ENCODE measurements around the gene TOB2. TPM values are rescaled to one million over a fixed set of nuclear protein-coding genes. Genes with fewer than 3 reads are reported as not detected.

The TOB2 gene
- total and polyA plus RNA-seq, 4 donors = 9.8 to 17.1 (median 12.3) TPM

DNA sequence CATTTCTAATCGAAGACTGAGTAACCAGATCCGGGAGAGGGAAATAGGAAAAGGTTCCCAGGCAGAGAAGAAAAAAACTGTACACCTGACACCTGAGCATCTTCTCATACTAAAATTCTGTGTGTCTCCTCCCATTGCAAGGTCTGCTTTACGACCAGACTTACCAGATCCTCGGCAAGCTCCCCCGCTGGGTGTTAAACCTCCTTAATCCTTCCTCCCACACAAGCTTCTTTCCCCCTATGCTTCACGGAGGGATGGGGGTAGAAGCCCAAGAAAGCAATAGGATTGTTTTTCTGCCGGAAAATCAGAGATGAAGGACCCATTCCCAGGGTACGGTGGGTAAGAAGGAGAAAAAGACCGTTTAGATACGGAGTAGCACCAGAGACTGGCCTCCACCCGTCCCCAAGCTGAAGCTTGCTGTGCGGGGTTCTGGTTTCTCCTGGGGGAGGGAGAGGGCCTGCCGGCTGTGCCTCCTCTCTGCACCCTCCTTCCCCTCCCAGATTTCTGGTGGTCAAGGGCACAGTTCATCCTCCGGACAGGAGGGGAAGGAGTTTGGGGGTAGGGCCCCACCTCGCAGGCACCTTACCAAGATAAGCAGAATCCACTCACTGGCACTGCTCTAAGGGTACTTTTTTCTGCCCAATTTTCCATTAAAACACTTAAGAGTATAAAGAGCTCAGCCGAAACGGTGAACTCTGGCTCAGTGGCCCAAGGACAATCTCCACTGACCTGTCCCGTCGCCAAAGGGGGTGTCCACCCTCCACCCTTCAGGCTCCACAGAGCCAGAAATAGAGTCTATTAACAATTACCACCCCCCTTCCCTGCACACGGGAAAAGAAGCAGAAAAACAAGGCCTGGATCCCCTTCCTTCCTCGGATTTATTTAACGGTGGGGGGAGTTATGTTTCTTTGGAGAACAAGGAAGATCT lies 1.2 kb downstream of the TOB2 start:
- WGBS = under 1% methylated on average over 22 of the region's 22 CpGs
- H3K4me1 ChIP-seq (ENCODE audit: control insufficient read depth in 4 of 4, insufficient read depth in 4 of 4, low read length in 3 of 4) = peaks cover 6 to 32% (median 27%) of the 10 kb centered on the region in 4 donors
- DNase-seq (ENCODE audit: low spot score) = peak; percentile 51

DNA sequence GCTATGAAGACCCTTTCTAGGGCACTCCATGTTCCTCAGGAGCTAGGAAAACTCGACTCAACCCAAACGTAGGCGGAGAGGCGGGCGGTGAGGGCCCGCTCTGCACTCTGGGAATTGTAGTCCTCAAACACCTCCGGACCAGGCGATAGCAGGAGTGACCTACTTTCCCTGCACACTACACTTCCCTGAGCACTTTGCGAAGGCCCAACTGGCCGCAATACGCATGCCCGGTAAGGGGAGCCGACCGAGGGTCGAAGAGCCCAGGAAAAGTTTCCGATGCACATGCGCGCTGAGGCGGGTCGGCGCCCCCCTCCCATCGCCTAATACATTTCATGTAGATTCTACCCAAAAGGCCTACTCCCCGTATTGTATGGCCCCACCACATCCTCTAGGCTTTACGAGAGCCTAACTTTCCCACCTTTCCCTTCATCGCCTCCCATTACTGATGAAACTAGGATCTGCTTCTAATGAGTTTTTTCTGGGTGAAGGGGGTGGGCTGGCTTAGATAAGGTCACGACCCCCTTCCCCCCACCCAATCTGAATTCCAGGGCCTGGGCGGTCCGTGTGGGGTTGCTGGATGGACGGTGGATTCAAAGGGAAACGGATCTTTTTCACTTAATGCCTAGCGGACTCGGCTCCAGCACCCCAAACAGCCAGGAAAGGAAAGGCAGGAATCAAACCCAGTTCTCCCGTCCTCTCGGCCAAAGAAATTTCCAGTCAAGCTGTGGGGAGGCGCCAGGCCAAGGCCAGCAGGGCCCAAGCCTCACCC lies 2.1 kb downstream of the TOB2 start:
- H3K4me1 ChIP-seq (ENCODE audit: control insufficient read depth in 4 of 4, insufficient read depth in 4 of 4, low read length in 3 of 4) = peaks cover 6 to 32% (median 27%) of the 10 kb centered on the region in 4 donors
- H3K27me3 ChIP-seq (ENCODE audit: control insufficient read depth in 4 of 4, insufficient read depth in 4 of 4, low read length in 3 of 4) = no peaks in the 10 kb centered on the region
- no peaks in the 10 kb centered on the region for H3K9me3 ChIP-seq (ENCODE audit: control insufficient read depth in 4 of 4, low read length in 3 of 4)
- TF ChIP-seq HNF4G (IDR thresholded peaks at IDR 0.05) (no peak), FOXA1 (IDR thresholded peaks at IDR 0.05) (no peak), RXRA (IDR thresholded peaks at IDR 0.05) (peak; percentile 57 to 71), EGR1 (IDR thresholded peaks at IDR 0.05; ENCODE audit: low read depth in 2 of 2) (peak; percentile 46 to 74), JUND (IDR thresholded peaks at IDR 0.05) (peak in 1 of 2 donors; percentile 13), GABPA (IDR thresholded peaks at IDR 0.05 in 1 of 2, conservative IDR thresholded peaks at IDR 0.05 in 1 of 2) (peak in 1 of 2 donors; percentile 55), SP1 (IDR thresholded peaks at IDR 0.05) (peak; percentile 67), HNF4A (conservative IDR thresholded peaks at IDR 0.05) (peak; percentile 34 to 40), NR2F2 (IDR thresholded peaks at IDR 0.05) (peak; percentile 41), YY1 (IDR thresholded peaks at IDR 0.05) (peak; percentile 78), TAF1 (conservative IDR thresholded peaks at IDR 0.05) (peak; percentile 71), RAD21 (IDR thresholded peaks at IDR 0.05) (peak; percentile 52 to 55), FOXA2 (IDR thresholded peaks at IDR 0.05) (no peak)
- TF ChIP-seq, protein P1, sequence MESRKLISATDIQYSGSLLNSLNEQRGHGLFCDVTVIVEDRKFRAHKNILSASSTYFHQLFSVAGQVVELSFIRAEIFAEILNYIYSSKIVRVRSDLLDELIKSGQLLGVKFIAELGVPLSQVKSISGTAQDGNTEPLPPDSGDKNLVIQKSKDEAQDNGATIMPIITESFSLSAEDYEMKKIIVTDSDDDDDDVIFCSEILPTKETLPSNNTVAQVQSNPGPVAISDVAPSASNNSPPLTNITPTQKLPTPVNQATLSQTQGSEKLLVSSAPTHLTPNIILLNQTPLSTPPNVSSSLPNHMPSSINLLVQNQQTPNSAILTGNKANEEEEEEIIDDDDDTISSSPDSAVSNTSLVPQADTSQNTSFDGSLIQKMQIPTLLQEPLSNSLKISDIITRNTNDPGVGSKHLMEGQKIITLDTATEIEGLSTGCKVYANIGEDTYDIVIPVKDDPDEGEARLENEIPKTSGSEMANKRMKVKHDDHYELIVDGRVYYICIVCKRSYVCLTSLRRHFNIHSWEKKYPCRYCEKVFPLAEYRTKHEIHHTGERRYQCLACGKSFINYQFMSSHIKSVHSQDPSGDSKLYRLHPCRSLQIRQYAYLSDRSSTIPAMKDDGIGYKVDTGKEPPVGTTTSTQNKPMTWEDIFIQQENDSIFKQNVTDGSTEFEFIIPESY (IDR thresholded peaks at IDR 0.05) = peak; percentile 59
- TF ChIP-seq, protein P2, sequence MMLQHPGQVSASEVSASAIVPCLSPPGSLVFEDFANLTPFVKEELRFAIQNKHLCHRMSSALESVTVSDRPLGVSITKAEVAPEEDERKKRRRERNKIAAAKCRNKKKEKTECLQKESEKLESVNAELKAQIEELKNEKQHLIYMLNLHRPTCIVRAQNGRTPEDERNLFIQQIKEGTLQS (IDR thresholded peaks at IDR 0.05) = no peak
- TF ChIP-seq, protein P3, sequence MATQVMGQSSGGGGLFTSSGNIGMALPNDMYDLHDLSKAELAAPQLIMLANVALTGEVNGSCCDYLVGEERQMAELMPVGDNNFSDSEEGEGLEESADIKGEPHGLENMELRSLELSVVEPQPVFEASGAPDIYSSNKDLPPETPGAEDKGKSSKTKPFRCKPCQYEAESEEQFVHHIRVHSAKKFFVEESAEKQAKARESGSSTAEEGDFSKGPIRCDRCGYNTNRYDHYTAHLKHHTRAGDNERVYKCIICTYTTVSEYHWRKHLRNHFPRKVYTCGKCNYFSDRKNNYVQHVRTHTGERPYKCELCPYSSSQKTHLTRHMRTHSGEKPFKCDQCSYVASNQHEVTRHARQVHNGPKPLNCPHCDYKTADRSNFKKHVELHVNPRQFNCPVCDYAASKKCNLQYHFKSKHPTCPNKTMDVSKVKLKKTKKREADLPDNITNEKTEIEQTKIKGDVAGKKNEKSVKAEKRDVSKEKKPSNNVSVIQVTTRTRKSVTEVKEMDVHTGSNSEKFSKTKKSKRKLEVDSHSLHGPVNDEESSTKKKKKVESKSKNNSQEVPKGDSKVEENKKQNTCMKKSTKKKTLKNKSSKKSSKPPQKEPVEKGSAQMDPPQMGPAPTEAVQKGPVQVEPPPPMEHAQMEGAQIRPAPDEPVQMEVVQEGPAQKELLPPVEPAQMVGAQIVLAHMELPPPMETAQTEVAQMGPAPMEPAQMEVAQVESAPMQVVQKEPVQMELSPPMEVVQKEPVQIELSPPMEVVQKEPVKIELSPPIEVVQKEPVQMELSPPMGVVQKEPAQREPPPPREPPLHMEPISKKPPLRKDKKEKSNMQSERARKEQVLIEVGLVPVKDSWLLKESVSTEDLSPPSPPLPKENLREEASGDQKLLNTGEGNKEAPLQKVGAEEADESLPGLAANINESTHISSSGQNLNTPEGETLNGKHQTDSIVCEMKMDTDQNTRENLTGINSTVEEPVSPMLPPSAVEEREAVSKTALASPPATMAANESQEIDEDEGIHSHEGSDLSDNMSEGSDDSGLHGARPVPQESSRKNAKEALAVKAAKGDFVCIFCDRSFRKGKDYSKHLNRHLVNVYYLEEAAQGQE (IDR thresholded peaks at IDR 0.05) = peak; percentile 74
- TF ChIP-seq, protein P4, sequence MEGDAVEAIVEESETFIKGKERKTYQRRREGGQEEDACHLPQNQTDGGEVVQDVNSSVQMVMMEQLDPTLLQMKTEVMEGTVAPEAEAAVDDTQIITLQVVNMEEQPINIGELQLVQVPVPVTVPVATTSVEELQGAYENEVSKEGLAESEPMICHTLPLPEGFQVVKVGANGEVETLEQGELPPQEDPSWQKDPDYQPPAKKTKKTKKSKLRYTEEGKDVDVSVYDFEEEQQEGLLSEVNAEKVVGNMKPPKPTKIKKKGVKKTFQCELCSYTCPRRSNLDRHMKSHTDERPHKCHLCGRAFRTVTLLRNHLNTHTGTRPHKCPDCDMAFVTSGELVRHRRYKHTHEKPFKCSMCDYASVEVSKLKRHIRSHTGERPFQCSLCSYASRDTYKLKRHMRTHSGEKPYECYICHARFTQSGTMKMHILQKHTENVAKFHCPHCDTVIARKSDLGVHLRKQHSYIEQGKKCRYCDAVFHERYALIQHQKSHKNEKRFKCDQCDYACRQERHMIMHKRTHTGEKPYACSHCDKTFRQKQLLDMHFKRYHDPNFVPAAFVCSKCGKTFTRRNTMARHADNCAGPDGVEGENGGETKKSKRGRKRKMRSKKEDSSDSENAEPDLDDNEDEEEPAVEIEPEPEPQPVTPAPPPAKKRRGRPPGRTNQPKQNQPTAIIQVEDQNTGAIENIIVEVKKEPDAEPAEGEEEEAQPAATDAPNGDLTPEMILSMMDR (IDR thresholded peaks at IDR 0.05; ENCODE audit: low read depth, low read length, missing input control) = no peak
- TF ChIP-seq, protein P5, sequence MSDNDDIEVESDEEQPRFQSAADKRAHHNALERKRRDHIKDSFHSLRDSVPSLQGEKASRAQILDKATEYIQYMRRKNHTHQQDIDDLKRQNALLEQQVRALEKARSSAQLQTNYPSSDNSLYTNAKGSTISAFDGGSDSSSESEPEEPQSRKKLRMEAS (IDR thresholded peaks at IDR 0.05) = peak; percentile 61
- WGBS = under 1% methylated on average over 35 of the region's 35 CpGs
- peak overlapping the region; percentile 91 to 99 for H3K9ac ChIP-seq (ENCODE audit: low read depth in 1 of 2, low read length in 2 of 2)
- H3K4me3 ChIP-seq (ENCODE audit: low read depth in 1 of 3, low read length in 3 of 3) = peak overlapping the region; percentile 69 to 98 (median 96)
- peaks cover 0 to 2% (median 0%) of the 10 kb centered on the region in 4 donors for H3K36me3 ChIP-seq (ENCODE audit: control insufficient read depth in 4 of 4, insufficient read depth in 3 of 4, low read depth in 1 of 4, low read length in 3 of 4)
- peak; percentile 87 for DNase-seq (ENCODE audit: low spot score)
- H3K27ac ChIP-seq (ENCODE audit: low read depth in 1 of 2, low read length in 2 of 2) = peak overlapping the region; percentile 90 to 100

More for the DNA sequence above, 1.2 kb downstream of the TOB2 start:
- Histone ChIP-seq H3K27me3 (ENCODE audit: control insufficient read depth in 4 of 4, insufficient read depth in 4 of 4, low read length in 3 of 4) (no peaks in the 10 kb centered on the region), H3K9me3 (ENCODE audit: control insufficient read depth in 4 of 4, low read length in 3 of 4) (no peaks in the 10 kb centered on the region), H3K4me3 (ENCODE audit: low read depth in 1 of 3, low read length in 3 of 3) (peak overlapping the region; percentile 69 to 98 (median 96)), H3K36me3 (ENCODE audit: control insufficient read depth in 4 of 4, insufficient read depth in 3 of 4, low read depth in 1 of 4, low read length in 3 of 4) (no peaks in the 10 kb centered on the region), H3K27ac (ENCODE audit: low read depth in 1 of 2, low read length in 2 of 2) (peak overlapping the region; percentile 90 to 100), H3K9ac (ENCODE audit: low read depth in 1 of 2, low read length in 2 of 2) (peak overlapping the region; percentile 91 to 99)
- no peak for TF ChIP-seq FOXA2 (IDR thresholded peaks at IDR 0.05)
- peak in 1 of 2 donors; percentile 28 for TF ChIP-seq RXRA (IDR thresholded peaks at IDR 0.05)
- peak; percentile 0 for TF ChIP-seq YY1 (IDR thresholded peaks at IDR 0.05)

Data from liver (tissue), 9 donors.